ENCODE data around the gene SLC25A23. TPM values are rescaled to one million over a fixed set of nuclear protein-coding genes. Genes with fewer than 3 reads are reported as not detected.

The SLC25A23 gene
- total RNA-seq, 1 experiment from 2014 or later = 14.5 TPM

DNA sequence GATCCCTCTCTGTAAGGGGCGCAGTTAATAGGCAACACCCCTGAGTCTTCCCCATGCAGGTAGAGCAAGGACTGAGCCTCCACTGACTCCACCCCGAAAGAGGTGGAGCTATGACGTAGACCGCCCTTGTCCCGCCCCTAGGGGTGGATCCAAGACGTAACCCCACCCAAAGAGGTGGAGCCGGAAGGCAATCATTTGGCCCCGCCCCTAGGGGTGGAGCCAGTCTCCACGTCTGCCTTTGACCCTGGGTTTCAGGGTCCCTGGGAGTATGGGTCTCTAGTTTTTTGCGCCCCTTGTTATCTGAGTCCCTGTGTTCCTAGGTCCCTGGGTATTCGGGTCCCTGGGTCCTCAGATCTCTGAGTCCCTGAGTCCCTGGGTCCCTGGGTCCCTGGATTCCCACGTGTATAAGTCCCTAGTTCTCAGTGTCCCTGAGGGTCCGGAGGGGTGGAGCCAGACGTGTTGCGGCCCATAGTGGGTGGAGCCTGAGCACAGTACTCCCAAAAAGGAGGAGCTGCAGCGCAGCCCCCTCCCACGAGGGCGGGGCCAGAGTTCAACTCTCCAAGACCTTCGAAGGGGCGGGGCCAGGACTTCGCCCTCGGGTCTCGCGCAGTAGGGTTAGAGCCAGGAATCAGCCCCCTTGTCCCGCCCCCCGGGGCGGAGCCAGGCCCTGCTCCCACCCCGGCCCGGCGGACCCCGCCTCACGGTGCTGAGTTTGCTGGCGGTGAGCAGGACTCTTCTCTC is 16.7 kb upstream of the SLC25A23 start:
- Mint-ChIP-seq H3K27me3 (ENCODE audit: insufficient read depth, unreplicated experiment) (no peaks in the 10 kb centered on the region), H3K4me3 (ENCODE audit: unreplicated experiment) (no peak overlapping the region), H3K4me1 (ENCODE audit: insufficient read depth, unreplicated experiment) (no peaks in the 10 kb centered on the region), H3K36me3 (ENCODE audit: insufficient read depth, unreplicated experiment) (peaks cover 6% of the 10 kb centered on the region), H3K9me3 (ENCODE audit: unreplicated experiment) (no peaks in the 10 kb centered on the region), H3K27ac (ENCODE audit: low read depth, unreplicated experiment) (no peak overlapping the region)
- TF ChIP-seq, protein P1, sequence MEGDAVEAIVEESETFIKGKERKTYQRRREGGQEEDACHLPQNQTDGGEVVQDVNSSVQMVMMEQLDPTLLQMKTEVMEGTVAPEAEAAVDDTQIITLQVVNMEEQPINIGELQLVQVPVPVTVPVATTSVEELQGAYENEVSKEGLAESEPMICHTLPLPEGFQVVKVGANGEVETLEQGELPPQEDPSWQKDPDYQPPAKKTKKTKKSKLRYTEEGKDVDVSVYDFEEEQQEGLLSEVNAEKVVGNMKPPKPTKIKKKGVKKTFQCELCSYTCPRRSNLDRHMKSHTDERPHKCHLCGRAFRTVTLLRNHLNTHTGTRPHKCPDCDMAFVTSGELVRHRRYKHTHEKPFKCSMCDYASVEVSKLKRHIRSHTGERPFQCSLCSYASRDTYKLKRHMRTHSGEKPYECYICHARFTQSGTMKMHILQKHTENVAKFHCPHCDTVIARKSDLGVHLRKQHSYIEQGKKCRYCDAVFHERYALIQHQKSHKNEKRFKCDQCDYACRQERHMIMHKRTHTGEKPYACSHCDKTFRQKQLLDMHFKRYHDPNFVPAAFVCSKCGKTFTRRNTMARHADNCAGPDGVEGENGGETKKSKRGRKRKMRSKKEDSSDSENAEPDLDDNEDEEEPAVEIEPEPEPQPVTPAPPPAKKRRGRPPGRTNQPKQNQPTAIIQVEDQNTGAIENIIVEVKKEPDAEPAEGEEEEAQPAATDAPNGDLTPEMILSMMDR (IDR thresholded peaks at IDR 0.05; ENCODE audit: unreplicated experiment) = no peak
- intact Hi-C loops (cut with micrococcal nuclease) = no loop called here
- CTCF ChIA-PET = interaction anchor here (0.5 kb wide), 1 partner anchor 43 kb away, joined by 3 read pairs; no protein-coding TSS in a partner anchor
- BruUV-seq (replicated peaks) = no TSS peak
- POLR2A ChIA-PET = no interaction called here
- DNase-seq (ENCODE audit: unreplicated experiment) = peak; percentile 59

DNA sequence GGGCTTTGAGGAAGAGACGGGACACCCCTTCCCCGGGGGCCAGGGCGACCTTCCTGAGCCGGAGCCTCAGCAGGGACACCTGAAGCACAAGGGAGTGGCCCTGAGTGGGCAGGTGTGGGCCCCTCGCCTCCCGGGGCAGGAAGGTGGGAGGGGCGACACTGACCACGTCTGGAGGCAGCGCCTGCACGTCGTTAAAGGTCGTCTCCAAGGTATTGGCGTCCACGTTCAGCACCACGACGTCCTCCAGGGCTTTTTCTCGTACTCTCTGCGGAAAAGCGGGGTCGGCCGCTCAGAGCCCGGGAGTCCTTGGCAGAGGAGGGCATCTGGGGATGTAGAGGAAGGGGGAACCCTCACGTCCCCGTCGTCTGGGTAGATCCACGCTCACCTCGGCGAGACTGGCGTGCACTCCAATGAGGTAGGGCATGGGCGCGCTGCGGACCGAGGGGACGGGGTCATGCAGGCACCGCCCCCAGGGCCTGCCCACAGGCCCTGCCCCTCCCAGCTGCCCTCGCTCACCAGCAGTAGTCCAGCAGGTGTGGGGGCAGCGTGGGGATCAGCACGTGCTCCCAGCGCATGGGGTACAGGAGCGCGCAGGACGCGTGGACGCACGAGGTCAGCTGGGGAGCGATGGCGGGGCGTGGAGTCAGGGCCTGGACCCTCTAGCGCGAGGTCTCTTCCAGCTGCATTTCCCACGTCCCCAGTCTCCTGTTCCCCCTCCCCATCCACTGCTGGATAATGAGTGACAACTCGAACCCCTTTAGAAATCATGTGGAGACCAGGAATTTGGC is 15.9 kb upstream of the SLC25A23 start:
- TF ChIP-seq, protein P1 (IDR thresholded peaks at IDR 0.05; ENCODE audit: unreplicated experiment) = no peak
- no peak for DNase-seq (ENCODE audit: unreplicated experiment)
- ChIA-PET POLR2A (no interaction called here), CTCF (no interaction called here)
- no peaks in the 10 kb centered on the region for H3K9me3 Mint-ChIP-seq (ENCODE audit: unreplicated experiment)
- H3K4me3 Mint-ChIP-seq (ENCODE audit: unreplicated experiment) = no peak overlapping the region
- no TSS peak for BruUV-seq (replicated peaks)
- no peak overlapping the region for H3K27ac Mint-ChIP-seq (ENCODE audit: low read depth, unreplicated experiment)
- H3K4me1 Mint-ChIP-seq (ENCODE audit: insufficient read depth, unreplicated experiment) = no peaks in the 10 kb centered on the region
- peaks cover 6% of the 10 kb centered on the region for H3K36me3 Mint-ChIP-seq (ENCODE audit: insufficient read depth, unreplicated experiment)
- intact Hi-C loops (cut with micrococcal nuclease) = no loop called here
- H3K27me3 Mint-ChIP-seq (ENCODE audit: insufficient read depth, unreplicated experiment) = no peaks in the 10 kb centered on the region

DNA sequence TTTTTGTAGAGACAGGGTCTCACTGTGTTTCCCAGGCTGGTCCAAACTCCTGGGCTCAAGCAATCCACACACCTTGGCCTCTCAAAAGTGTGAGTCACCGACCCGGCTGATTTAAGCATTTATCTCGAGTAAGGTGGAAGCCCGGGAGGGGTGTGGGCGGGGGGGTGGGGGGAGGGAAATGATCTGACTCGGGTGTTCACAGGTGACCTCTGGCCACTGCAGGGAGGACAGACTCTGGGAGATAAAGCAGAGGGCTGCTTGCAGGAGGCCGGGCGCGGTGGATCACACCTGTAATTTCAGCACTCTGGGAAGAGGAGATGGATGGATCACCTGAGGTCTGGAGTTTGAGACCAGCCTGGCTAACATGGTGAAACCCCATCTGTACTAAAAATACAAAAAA is 14.1 kb upstream of the SLC25A23 start:
- CTCF ChIA-PET = no interaction called here
- no TSS peak for BruUV-seq (replicated peaks)
- Mint-ChIP-seq H3K4me1 (ENCODE audit: insufficient read depth, unreplicated experiment) (no peaks in the 10 kb centered on the region), H3K27me3 (ENCODE audit: insufficient read depth, unreplicated experiment) (no peaks in the 10 kb centered on the region), H3K36me3 (ENCODE audit: insufficient read depth, unreplicated experiment) (peaks cover 6% of the 10 kb centered on the region), H3K4me3 (ENCODE audit: unreplicated experiment) (no peak overlapping the region), H3K9me3 (ENCODE audit: unreplicated experiment) (no peaks in the 10 kb centered on the region), H3K27ac (ENCODE audit: low read depth, unreplicated experiment) (no peak overlapping the region)
- intact Hi-C loops (cut with micrococcal nuclease) = no loop called here
- TF ChIP-seq, protein P1 (IDR thresholded peaks at IDR 0.05; ENCODE audit: unreplicated experiment) = no peak
- POLR2A ChIA-PET = interaction anchor here (0.7 kb wide), 1 partner anchor 246 kb away, joined by 3 read pairs; no protein-coding TSS in a partner anchor
- no peak for DNase-seq (ENCODE audit: unreplicated experiment)

DNA sequence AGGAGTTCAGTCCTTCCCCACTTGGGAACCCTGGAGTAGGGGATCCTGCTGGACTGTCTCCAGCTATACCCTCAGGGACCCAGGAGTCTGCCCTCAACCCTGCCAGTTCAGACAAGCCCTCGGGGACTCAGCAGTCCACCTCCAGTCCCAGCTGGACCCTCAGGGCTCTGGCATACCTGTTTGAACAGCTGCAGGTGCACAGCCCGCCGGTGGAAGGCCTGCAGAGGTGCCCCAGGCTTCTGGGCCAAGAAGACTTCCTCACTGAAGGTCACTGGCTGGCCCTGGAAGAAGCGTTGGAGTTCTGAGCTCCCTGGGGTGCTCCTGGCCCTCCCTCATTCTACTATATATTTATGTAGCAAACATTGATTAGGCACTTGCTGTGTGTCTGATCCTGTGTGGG is 13.1 kb upstream of the SLC25A23 start:
- Mint-ChIP-seq H3K36me3 (ENCODE audit: insufficient read depth, unreplicated experiment) (peaks cover 6% of the 10 kb centered on the region), H3K9me3 (ENCODE audit: unreplicated experiment) (no peaks in the 10 kb centered on the region), H3K4me1 (ENCODE audit: insufficient read depth, unreplicated experiment) (no peaks in the 10 kb centered on the region), H3K27me3 (ENCODE audit: insufficient read depth, unreplicated experiment) (no peaks in the 10 kb centered on the region), H3K27ac (ENCODE audit: low read depth, unreplicated experiment) (no peak overlapping the region), H3K4me3 (ENCODE audit: unreplicated experiment) (no peak overlapping the region)
- intact Hi-C loops (cut with micrococcal nuclease) = no loop called here
- TF ChIP-seq, protein P1 (IDR thresholded peaks at IDR 0.05; ENCODE audit: unreplicated experiment) = no peak
- no TSS peak for BruUV-seq (replicated peaks)
- ChIA-PET POLR2A (interaction anchor here (0.7 kb wide), 1 partner anchor 245 kb away, joined by 3 read pairs; no protein-coding TSS in a partner anchor), CTCF (no interaction called here)
- DNase-seq (ENCODE audit: unreplicated experiment) = no peak

Data from MCF 10A (cell line).